HepG2 (cell line): ENCODE data around the gene CABP2. TPM values are rescaled to one million over a fixed set of nuclear protein-coding genes. Genes with fewer than 3 reads are reported as not detected.

Experiments used
- ATAC-seq: fragments of 200-7000 bp; cut with Tn5 transposase; 3 replicates; pipeline ENCODE4 v1.9.1; 2020; ENCODE audit warnings: mild to moderate bottlenecking, moderate library complexity
- BruUV-seq: library from RNA; stranded (reverse); fragments of 400-500 nt; replicated peaks from 2 replicates; lab custom pipeline; 2021; lab: Mats Ljungman, UMichigan
- CTCF ChIA-PET: fragments of 300-600 bp; formaldehyde crosslinking; extraction: SDS; loops from one replicate; lab custom pipeline; 2021; ENCODE audit warnings: low total read pairs, inconsistent platforms, low intra/inter-chr PET ratio; lab: Yijun Ruan, JAX
- POLR2A ChIA-PET: fragments of 350-600 bp; sonication (Branson Sonifier 250); formaldehyde crosslinking; loops from one replicate; lab custom pipeline; 2020; ENCODE audit warnings: antibody characterized with exemption, inconsistent platforms; lab: Yijun Ruan, JAX
- DNase-seq: peaks from one replicate; pipeline ENCODE4 v3.0.0-alpha.2; 2015; ENCODE audit warnings: low spot score
- FAIRE-seq: peaks from 3 replicates; lab custom pipeline; 2011; peaks lifted over from hg19 to GRCh38; lab: Jason Lieb, UNC
- H2AFZ ChIP-seq: one replicate; pipeline ENCODE4 v1.6.1; 2011; ENCODE audit warnings: low read length, inconsistent platforms
- H3K27ac ChIP-seq: fragments of 300-600 bp; 3 replicates; pipeline ENCODE4 v1.8.0; 2011; ENCODE audit warnings: mixed run types, mild to moderate bottlenecking, mixed read lengths, low read length, inconsistent platforms; ENCODE audit not compliant: insufficient read depth; ENCODE audit errors: extremely low read length
- H3K27me3 ChIP-seq, 2 experiments: fragments of 200-600 bp in 1 of 2; 2 replicates in 1 of 2; 3 replicates in 1 of 2; pipeline versions ENCODE4 v1.6.0 to v1.8.0; 2011; ENCODE audit warnings: low read length in 2 of 2, mild to moderate bottlenecking in 2 of 2, moderate library complexity in 2 of 2, inconsistent platforms in 1 of 2; ENCODE audit not compliant: insufficient read depth in 2 of 2, control insufficient read depth in 1 of 2
- H3K36me3 ChIP-seq, 2 experiments: fragments of 200-600 bp in 1 of 2; replicated peaks in 1 of 2; 2 replicates in 1 of 2; 3 replicates in 1 of 2; pipeline versions ENCODE4 v1.5.1 to v1.8.0; 2011; ENCODE audit warnings: low read length in 2 of 2, inconsistent platforms in 1 of 2; ENCODE audit not compliant: insufficient read depth in 2 of 2, control insufficient read depth in 1 of 2
- H3K4me1 ChIP-seq: 2 replicates; pipeline ENCODE4 v1.5.1; 2012; ENCODE audit warnings: low read length, inconsistent platforms; ENCODE audit not compliant: insufficient read depth
- H3K4me2 ChIP-seq: 2 replicates; pipeline ENCODE4 v1.6.0; 2011; ENCODE audit warnings: low read depth, low read length, inconsistent platforms
- H3K4me3 ChIP-seq, 3 experiments: fragments of 200-600 bp in 1 of 3; sonication (generic), shearing (Covaris generic) in 1 of 3; replicated peaks in 1 of 3; 2 replicates each; pipeline ENCODE4 v1.5.1; 2011 to 2016; ENCODE audit warnings: low read length in 3 of 3, inconsistent platforms in 2 of 3, low read depth in 2 of 3, mild to moderate bottlenecking in 2 of 3, control low read depth in 1 of 3, mixed read lengths in 1 of 3; ENCODE audit not compliant: insufficient read depth in 1 of 3
- H3K79me2 ChIP-seq: one replicate; pipeline ENCODE4 v1.6.1; 2011; ENCODE audit warnings: low read length, inconsistent platforms; ENCODE audit not compliant: insufficient read depth
- H3K9ac ChIP-seq: 2 replicates; pipeline ENCODE4 v1.6.0; 2011; ENCODE audit warnings: mild to moderate bottlenecking, low read depth, low read length, inconsistent platforms; ENCODE audit not compliant: insufficient read depth
- H3K9me3 ChIP-seq: 2 replicates; pipeline ENCODE4 v1.5.1; 2012; ENCODE audit warnings: mild to moderate bottlenecking, low read length
- H4K20me1 ChIP-seq: 2 replicates; pipeline ENCODE4 v1.6.0; 2011; ENCODE audit warnings: inconsistent platforms, mild to moderate bottlenecking, low read length, moderate library complexity; ENCODE audit not compliant: insufficient read depth
- ARID2 ChIP-seq: sonication (generic); formaldehyde crosslinking; IDR thresholded peaks from 2 replicates; pipeline ENCODE4 v1.8.1; 2022; ENCODE audit warnings: mild to moderate bottlenecking, missing genetic modification reagents, borderline replicate concordance
- KAT8 ChIP-seq: IDR thresholded peaks from 2 replicates; pipeline ENCODE4 v1.6.1; 2016; ENCODE audit warnings: missing genetic modification reagents, missing compliant biosample characterization
- MED1 ChIP-seq: sonication (generic); formaldehyde crosslinking; IDR thresholded peaks from 2 replicates; pipeline ENCODE4 v1.4.0; 2020; ENCODE audit warnings: missing genetic modification reagents
- MIER2 ChIP-seq: IDR thresholded peaks from 2 replicates; pipeline ENCODE4 v1.6.1; 2016; ENCODE audit warnings: missing biosample characterization, missing genetic modification reagents
- PAWR ChIP-seq: sonication (generic); formaldehyde crosslinking; IDR thresholded peaks from 2 replicates; pipeline ENCODE4 v1.4.0; 2020; ENCODE audit warnings: missing genetic modification reagents, mild to moderate bottlenecking, borderline replicate concordance
- RNF2 ChIP-seq: fragments of 450-650 bp; conservative IDR thresholded peaks from 2 replicates; pipeline ENCODE4 v1.6.1; 2016; ENCODE audit warnings: low read depth
- SMAD1 ChIP-seq: sonication (generic); formaldehyde crosslinking; IDR thresholded peaks from 2 replicates; pipeline ENCODE4 v1.4.0; 2020; ENCODE audit warnings: missing genetic modification reagents, low read depth, mild to moderate bottlenecking, borderline replicate concordance
- SNAI1 ChIP-seq: sonication (generic); formaldehyde crosslinking; IDR thresholded peaks from 2 replicates; pipeline ENCODE4 v1.5.0; 2020; ENCODE audit warnings: mild to moderate bottlenecking, missing genetic modification reagents, borderline replicate concordance
- TRIM24 ChIP-seq: sonication (generic); formaldehyde crosslinking; IDR thresholded peaks from 2 replicates; pipeline ENCODE4 v1.8.0; 2022; ENCODE audit warnings: mild to moderate bottlenecking, missing genetic modification reagents
- ZNF333 ChIP-seq: sonication (generic); formaldehyde crosslinking; IDR thresholded peaks from 2 replicates; pipeline ENCODE4 v1.4.0; 2020; ENCODE audit warnings: mild to moderate bottlenecking, missing genetic modification reagents, borderline replicate concordance
- ZNF335 ChIP-seq: sonication (generic); formaldehyde crosslinking; IDR thresholded peaks from 2 replicates; pipeline ENCODE4 v1.4.0; 2020; ENCODE audit warnings: missing genetic modification reagents
- ZNF564 ChIP-seq: sonication (generic); formaldehyde crosslinking; IDR thresholded peaks from 2 replicates; pipeline ENCODE4 v1.8.1; 2023; ENCODE audit warnings: mild to moderate bottlenecking, missing genetic modification reagents
- WGBS: methylation state at CpG from one replicate; pipeline ENCODE4 v1.1.6; 2017; ENCODE audit warnings: low lambda C conversion rate; 5-methylcytosine and 5-hydroxymethylcytosine counted together
- in situ Hi-C: cut with HindIII; loops from 2 replicates; pipeline ENCODE4 v1.10.0; 2017; ENCODE audit warnings: low pct_unique_long_range_greater_than_20kb; ENCODE audit not compliant: extremely low pct_ligation_motif_present
- intact Hi-C: fragments of 100-400 bp; cut with micrococcal nuclease; formaldehyde crosslinking; loops from one replicate; pipeline ENCODE4 v1.10.0; 2022; ENCODE audit not compliant: unreplicated experiment
- polyA plus RNA-seq, 8 experiments: library from polyadenylated mRNA; depleted of rRNA in 3 of 8; stranded (reverse) in 7 of 8; unstranded in 1 of 8; fragments of >200 nt; fragmentation: Illumina TruSeq in 4 of 8; extraction: Trizol in 4 of 8; gene quantifications; 2 replicates each; pipeline versions ENCODE4 v1.2.1 to v1.2.3, GENCODE V29; 2011 to 2016; ENCODE audit warnings: low read depth in 4 of 8, missing spikeins in 1 of 8, mixed read lengths in 1 of 8; ENCODE audit not compliant: insufficient read depth in 1 of 8
- total RNA-seq, 5 experiments: library from RNA; depleted of rRNA; stranded (reverse); fragments of >200 nt; fragmentation: Illumina TruSeq; extraction: Trizol; gene quantifications; 2 replicates each; pipeline ENCODE4 v1.2.3, GENCODE V29; 2016; ENCODE audit warnings: low read depth in 1 of 5
- TF ChIP-seq, protein P1 (sequence below): sonication (generic); formaldehyde crosslinking; IDR thresholded peaks from 2 replicates; pipeline ENCODE4 v1.9.0; 2022; ENCODE audit warnings: low read depth, missing genetic modification reagents
- TF ChIP-seq, protein P2 (sequence below): sonication (generic); formaldehyde crosslinking; IDR thresholded peaks from 2 replicates; pipeline ENCODE4 v1.8.0; 2022; ENCODE audit warnings: mild to moderate bottlenecking, missing genetic modification reagents, moderate library complexity
- TF ChIP-seq, protein P3 (sequence below): sonication (generic); formaldehyde crosslinking; IDR thresholded peaks from 2 replicates; pipeline ENCODE4 v1.4.0; 2020; ENCODE audit warnings: mild to moderate bottlenecking, missing genetic modification reagents
- TF ChIP-seq, protein P4 (sequence below): sonication (generic); formaldehyde crosslinking; IDR thresholded peaks from 2 replicates; pipeline ENCODE4 v1.9.0; 2021; ENCODE audit warnings: mild to moderate bottlenecking, missing genetic modification reagents

Gene CABP2
- total and polyA plus RNA-seq, 2 of the 13 experiments (the other 11 are each of a cell fraction or from before 2014, with no cell fraction given) = not detected

DNA sequence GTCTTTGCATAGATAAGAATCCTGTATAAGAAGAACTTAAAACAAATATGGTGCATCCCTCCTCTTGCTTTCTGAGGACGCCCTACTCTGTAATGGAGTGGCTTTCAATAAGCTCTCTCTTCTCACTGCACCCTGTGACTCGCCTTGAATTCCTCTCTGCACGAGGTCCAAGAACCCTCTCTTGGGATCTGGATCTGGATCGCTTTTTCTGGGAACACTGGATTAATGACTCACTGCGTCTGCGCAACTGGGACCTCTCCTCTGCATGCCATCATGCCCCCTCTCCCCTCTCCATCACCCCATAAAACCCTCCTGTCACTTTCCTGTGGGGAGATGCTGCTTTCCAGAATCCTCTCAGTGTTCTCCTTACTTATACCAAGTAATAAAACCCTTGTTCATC lies 15.1 kb upstream of the CABP2 start:
- in situ Hi-C loops = no loop called here
- DNase-seq (no peak), ATAC-seq (no peak), FAIRE-seq (no peak)
- POLR2A ChIA-PET = no interaction called here
- Histone ChIP-seq H4K20me1 (no peaks in the 10 kb centered on the region), H3K27me3 (no peaks in the 10 kb centered on the region), H3K4me2 (no peak overlapping the region), H3K9ac (no peak overlapping the region), H2AFZ (no peak overlapping the region), H3K27ac (no peak overlapping the region), H3K4me3 (no peak overlapping the region), H3K79me2 (no peaks in the 10 kb centered on the region), H3K9me3 (peaks cover 22% of the 10 kb centered on the region), H3K36me3 (no peaks in the 10 kb centered on the region), H3K4me1 (peaks cover 18% of the 10 kb centered on the region)
- intact Hi-C loops = no loop called here
- CTCF ChIA-PET = no interaction called here
- 53% methylated on average over 6 of the region's 6 CpGs for WGBS
- BruUV-seq = no TSS peak
- TF ChIP-seq, protein P1, sequence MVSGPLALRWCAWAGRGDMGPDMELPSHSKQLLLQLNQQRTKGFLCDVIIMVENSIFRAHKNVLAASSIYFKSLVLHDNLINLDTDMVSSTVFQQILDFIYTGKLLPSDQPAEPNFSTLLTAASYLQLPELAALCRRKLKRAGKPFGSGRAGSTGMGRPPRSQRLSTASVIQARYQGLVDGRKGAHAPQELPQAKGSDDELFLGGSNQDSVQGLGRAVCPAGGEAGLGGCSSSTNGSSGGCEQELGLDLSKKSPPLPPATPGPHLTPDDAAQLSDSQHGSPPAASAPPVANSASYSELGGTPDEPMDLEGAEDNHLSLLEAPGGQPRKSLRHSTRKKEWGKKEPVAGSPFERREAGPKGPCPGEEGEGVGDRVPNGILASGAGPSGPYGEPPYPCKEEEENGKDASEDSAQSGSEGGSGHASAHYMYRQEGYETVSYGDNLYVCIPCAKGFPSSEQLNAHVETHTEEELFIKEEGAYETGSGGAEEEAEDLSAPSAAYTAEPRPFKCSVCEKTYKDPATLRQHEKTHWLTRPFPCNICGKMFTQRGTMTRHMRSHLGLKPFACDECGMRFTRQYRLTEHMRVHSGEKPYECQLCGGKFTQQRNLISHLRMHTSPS (CRISPR knock-in tag) = no peak
- TF ChIP-seq, protein P2, sequence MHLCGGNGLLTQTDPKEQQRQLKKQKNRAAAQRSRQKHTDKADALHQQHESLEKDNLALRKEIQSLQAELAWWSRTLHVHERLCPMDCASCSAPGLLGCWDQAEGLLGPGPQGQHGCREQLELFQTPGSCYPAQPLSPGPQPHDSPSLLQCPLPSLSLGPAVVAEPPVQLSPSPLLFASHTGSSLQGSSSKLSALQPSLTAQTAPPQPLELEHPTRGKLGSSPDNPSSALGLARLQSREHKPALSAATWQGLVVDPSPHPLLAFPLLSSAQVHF (CRISPR knock-in tag) = no peak
- no peak for TF ChIP-seq ZNF335 (CRISPR knock-in tag)
- TF ChIP-seq MED1 (CRISPR knock-in tag) = no peak
- no peak for TF ChIP-seq RNF2
- no peak for TF ChIP-seq ARID2
- TF ChIP-seq, protein P3, sequence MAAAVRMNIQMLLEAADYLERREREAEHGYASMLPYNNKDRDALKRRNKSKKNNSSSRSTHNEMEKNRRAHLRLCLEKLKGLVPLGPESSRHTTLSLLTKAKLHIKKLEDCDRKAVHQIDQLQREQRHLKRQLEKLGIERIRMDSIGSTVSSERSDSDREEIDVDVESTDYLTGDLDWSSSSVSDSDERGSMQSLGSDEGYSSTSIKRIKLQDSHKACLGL (CRISPR knock-in tag) = no peak
- TF ChIP-seq KAT8 (CRISPR knock-in tag) = no peak
- no peak for TF ChIP-seq PAWR (CRISPR knock-in tag)
- no peak for TF ChIP-seq TRIM24 (CRISPR knock-in tag)
- no peak for TF ChIP-seq ZNF564 (CRISPR knock-in tag)
- no peak for TF ChIP-seq ZNF333
- TF ChIP-seq, protein P4, sequence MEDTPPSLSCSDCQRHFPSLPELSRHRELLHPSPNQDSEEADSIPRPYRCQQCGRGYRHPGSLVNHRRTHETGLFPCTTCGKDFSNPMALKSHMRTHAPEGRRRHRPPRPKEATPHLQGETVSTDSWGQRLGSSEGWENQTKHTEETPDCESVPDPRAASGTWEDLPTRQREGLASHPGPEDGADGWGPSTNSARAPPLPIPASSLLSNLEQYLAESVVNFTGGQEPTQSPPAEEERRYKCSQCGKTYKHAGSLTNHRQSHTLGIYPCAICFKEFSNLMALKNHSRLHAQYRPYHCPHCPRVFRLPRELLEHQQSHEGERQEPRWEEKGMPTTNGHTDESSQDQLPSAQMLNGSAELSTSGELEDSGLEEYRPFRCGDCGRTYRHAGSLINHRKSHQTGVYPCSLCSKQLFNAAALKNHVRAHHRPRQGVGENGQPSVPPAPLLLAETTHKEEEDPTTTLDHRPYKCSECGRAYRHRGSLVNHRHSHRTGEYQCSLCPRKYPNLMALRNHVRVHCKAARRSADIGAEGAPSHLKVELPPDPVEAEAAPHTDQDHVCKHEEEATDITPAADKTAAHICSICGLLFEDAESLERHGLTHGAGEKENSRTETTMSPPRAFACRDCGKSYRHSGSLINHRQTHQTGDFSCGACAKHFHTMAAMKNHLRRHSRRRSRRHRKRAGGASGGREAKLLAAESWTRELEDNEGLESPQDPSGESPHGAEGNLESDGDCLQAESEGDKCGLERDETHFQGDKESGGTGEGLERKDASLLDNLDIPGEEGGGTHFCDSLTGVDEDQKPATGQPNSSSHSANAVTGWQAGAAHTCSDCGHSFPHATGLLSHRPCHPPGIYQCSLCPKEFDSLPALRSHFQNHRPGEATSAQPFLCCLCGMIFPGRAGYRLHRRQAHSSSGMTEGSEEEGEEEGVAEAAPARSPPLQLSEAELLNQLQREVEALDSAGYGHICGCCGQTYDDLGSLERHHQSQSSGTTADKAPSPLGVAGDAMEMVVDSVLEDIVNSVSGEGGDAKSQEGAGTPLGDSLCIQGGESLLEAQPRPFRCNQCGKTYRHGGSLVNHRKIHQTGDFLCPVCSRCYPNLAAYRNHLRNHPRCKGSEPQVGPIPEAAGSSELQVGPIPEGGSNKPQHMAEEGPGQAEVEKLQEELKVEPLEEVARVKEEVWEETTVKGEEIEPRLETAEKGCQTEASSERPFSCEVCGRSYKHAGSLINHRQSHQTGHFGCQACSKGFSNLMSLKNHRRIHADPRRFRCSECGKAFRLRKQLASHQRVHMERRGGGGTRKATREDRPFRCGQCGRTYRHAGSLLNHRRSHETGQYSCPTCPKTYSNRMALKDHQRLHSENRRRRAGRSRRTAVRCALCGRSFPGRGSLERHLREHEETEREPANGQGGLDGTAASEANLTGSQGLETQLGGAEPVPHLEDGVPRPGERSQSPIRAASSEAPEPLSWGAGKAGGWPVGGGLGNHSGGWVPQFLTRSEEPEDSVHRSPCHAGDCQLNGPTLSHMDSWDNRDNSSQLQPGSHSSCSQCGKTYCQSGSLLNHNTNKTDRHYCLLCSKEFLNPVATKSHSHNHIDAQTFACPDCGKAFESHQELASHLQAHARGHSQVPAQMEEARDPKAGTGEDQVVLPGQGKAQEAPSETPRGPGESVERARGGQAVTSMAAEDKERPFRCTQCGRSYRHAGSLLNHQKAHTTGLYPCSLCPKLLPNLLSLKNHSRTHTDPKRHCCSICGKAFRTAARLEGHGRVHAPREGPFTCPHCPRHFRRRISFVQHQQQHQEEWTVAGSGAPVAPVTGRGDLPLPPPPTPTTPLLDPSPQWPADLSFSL = no peak
- no peak for TF ChIP-seq SMAD1 (CRISPR knock-in tag)
- TF ChIP-seq MIER2 (CRISPR knock-in tag) = no peak
- TF ChIP-seq SNAI1 (CRISPR knock-in tag) = no peak
